CD14-positive monocyte (primary cell): ENCODE results near the gene RGS11. TPM values are rescaled to one million over a fixed set of nuclear protein-coding genes. Genes with fewer than 3 reads are reported as not detected.
A peak's percentile ranks its signal among the peaks of the same experiment; 100 is the strongest.

ENCODE experiments used
- DNase-seq, 3 donors: peaks; one replicate each; pipeline ENCODE4 v3.0.0-alpha.2; 2011 to 2022
- H2AFZ ChIP-seq: 2 replicates; pipeline ENCODE4 v1.6.0; 2012; ENCODE audit warnings: mild to moderate bottlenecking, low read depth, low read length, inconsistent platforms; ENCODE audit not compliant: insufficient read depth, poor library complexity, severe bottlenecking
- H3K27ac ChIP-seq, 2 donors: 1 replicate in 1 of 2; 2 replicates in 1 of 2; pipeline ENCODE4 v1.5.1; 2012 to 2013; ENCODE audit warnings: low read length in 2 of 2, control low read depth in 1 of 2, inconsistent platforms in 1 of 2, low read depth in 1 of 2, mild to moderate bottlenecking in 1 of 2
- H3K27me3 ChIP-seq, 2 donors: one replicate each; pipeline versions ENCODE4 v1.6.0 to v1.6.1; 2011 to 2013; ENCODE audit warnings: low read length in 2 of 2; ENCODE audit not compliant: control insufficient read depth in 2 of 2, insufficient read depth in 2 of 2
- H3K36me3 ChIP-seq, 2 donors: replicated peaks in 1 of 2; 1 replicate in 1 of 2; 2 replicates in 1 of 2; pipeline versions ENCODE4 v1.5.1 to v1.6.1; 2012 to 2013; ENCODE audit warnings: low read length in 2 of 2, control low read depth in 1 of 2, inconsistent platforms in 1 of 2, mild to moderate bottlenecking in 1 of 2; ENCODE audit not compliant: insufficient read depth in 2 of 2, control insufficient read depth in 1 of 2
- H3K4me1 ChIP-seq, 2 donors: 1 replicate in 1 of 2; 2 replicates in 1 of 2; pipeline versions ENCODE4 v1.5.1 to v1.6.1; 2012 to 2013; ENCODE audit warnings: low read length in 2 of 2, control low read depth in 1 of 2, inconsistent platforms in 1 of 2, mild to moderate bottlenecking in 1 of 2, moderate library complexity in 1 of 2; ENCODE audit not compliant: insufficient read depth in 2 of 2, control insufficient read depth in 1 of 2
- H3K4me2 ChIP-seq: replicated peaks from 2 replicates; pipeline ENCODE3; 2012; ENCODE audit warnings: low read length, moderate library complexity, mild to moderate bottlenecking; ENCODE audit not compliant: poor library complexity, severe bottlenecking; ENCODE audit errors: extremely low read depth
- H3K4me3 ChIP-seq, 3 experiments: fragments of 200-600 bp in 1 of 3; sonication (generic) in 1 of 3; replicated peaks in 1 of 3; 1 replicate in 2 of 3; 2 replicates in 1 of 3; pipeline ENCODE4 v1.5.1; 2011 to 2013; ENCODE audit warnings: low read length in 3 of 3, mild to moderate bottlenecking in 3 of 3, control low read depth in 2 of 3, low read depth in 2 of 3, inconsistent platforms in 1 of 3, moderate library complexity in 1 of 3
- H3K79me2 ChIP-seq: 2 replicates; pipeline ENCODE4 v1.6.0; 2012; ENCODE audit warnings: mild to moderate bottlenecking, control low read depth, inconsistent platforms, low read length, moderate library complexity; ENCODE audit not compliant: insufficient read depth
- H3K9ac ChIP-seq: 2 replicates; pipeline ENCODE4 v1.6.0; 2017; ENCODE audit warnings: low read length, mild to moderate bottlenecking; ENCODE audit not compliant: insufficient read depth, poor library complexity, severe bottlenecking
- H3K9me3 ChIP-seq, 2 donors: replicated peaks in 1 of 2; 1 replicate in 1 of 2; 2 replicates in 1 of 2; pipeline versions ENCODE4 v1.5.1 to v1.6.1; 2012 to 2013; ENCODE audit warnings: low read length in 2 of 2, control low read depth in 1 of 2; ENCODE audit not compliant: control insufficient read depth in 1 of 2, insufficient read depth in 1 of 2
- H4K20me1 ChIP-seq: 2 replicates; pipeline ENCODE4 v1.6.0; 2012; ENCODE audit warnings: mild to moderate bottlenecking, low read length, control low read depth, moderate library complexity; ENCODE audit not compliant: insufficient read depth
- H3K27ac Mint-ChIP-seq, 7 donors: one replicate each; pipeline ENCODE4 v1.8.0; 2020; ENCODE audit warnings: mild to moderate bottlenecking in 7 of 7, mixed read lengths in 7 of 7, moderate library complexity in 6 of 7, inconsistent platforms in 2 of 7
- H3K27me3 Mint-ChIP-seq, 3 donors: one replicate each; pipeline ENCODE4 v1.8.0; 2021 to 2022; ENCODE audit warnings: low read depth in 3 of 3, mild to moderate bottlenecking in 3 of 3, mixed read lengths in 3 of 3, moderate library complexity in 3 of 3, inconsistent platforms in 1 of 3
- H3K36me3 Mint-ChIP-seq, 2 donors: one replicate each; pipeline ENCODE4 v1.8.0; 2020; ENCODE audit warnings: mixed read lengths in 2 of 2, inconsistent platforms in 1 of 2, mild to moderate bottlenecking in 1 of 2
- H3K4me1 Mint-ChIP-seq: one replicate; pipeline ENCODE4 v1.8.0; 2020; ENCODE audit warnings: mild to moderate bottlenecking, mixed read lengths
- H3K4me3 Mint-ChIP-seq, 2 donors: one replicate each; pipeline ENCODE4 v1.8.0; 2020; ENCODE audit warnings: mild to moderate bottlenecking in 2 of 2, mixed read lengths in 2 of 2, moderate library complexity in 1 of 2
- H3K9me3 Mint-ChIP-seq, 7 donors: one replicate each; pipeline ENCODE4 v1.8.0; 2020 to 2022; ENCODE audit warnings: mixed read lengths in 7 of 7, mild to moderate bottlenecking in 6 of 7, moderate library complexity in 6 of 7, inconsistent platforms in 2 of 7
- WGBS: methylation state at CpG from one replicate; pipeline ENCODE4 v1.1.5; 2013; ENCODE audit warnings: missing lambda C conversion rate; ENCODE audit not compliant: insufficient coverage; 5-methylcytosine and 5-hydroxymethylcytosine counted together
- intact Hi-C, 2 donors: fragments of 100-400 bp; cut with micrococcal nuclease; formaldehyde crosslinking; loops; one replicate each; pipeline versions ENCODE4 v1.15.0 to v1.15.1; 2023
- polyA minus RNA-seq: library from RNA; depleted of rRNA, polyadenylated mRNA; stranded (reverse); fragments of >200 nt; gene quantifications from 2 replicates; pipeline ENCODE4 v1.2.3, GENCODE V29; 2012
- polyA plus RNA-seq, 3 donors: library from polyadenylated mRNA; depleted of rRNA in 1 of 3; unstranded in 2 of 3; stranded (reverse) in 1 of 3; fragments of 300-500 nt in 2 of 3; fragments of >200 nt in 1 of 3; fragmentation: Illumina TruSeq in 2 of 3; gene quantifications; 1 replicate in 2 of 3; 2 replicates in 1 of 3; pipeline ENCODE4 v1.2.3, GENCODE V29; 2012 to 2021
- total RNA-seq, 12 experiments: library from RNA in 1 of 12; stranded (reverse) in 1 of 12; fragments of 120-200 nt in 1 of 12; gene quantifications; one replicate each; pipeline ENCODE4 v1.2.4 and lab custom pipeline; 2013 to 2026; ENCODE audit warnings: mixed read lengths in 6 of 12, inconsistent platforms in 1 of 12
- TF ChIP-seq, protein P1 (sequence below): fragments of 200-600 bp; IDR thresholded peaks from one replicate; pipeline ENCODE4 v1.8.0; 2022; ENCODE audit warnings: antibody characterized with exemption, mild to moderate bottlenecking

The RGS11 gene
- total RNA-seq (2013): 0.02 TPM
- polyA plus RNA-seq: under 1 TPM in 1 of 3 donors, not detected in 2; 0.07 TPM
- polyA minus RNA-seq: not detected in 2 replicates
- total RNA-seq (lab: John Stamatoyannopoulos, UW): 0 to 0.41 (median 0.08) reads per million in 11 experiments

DNA sequence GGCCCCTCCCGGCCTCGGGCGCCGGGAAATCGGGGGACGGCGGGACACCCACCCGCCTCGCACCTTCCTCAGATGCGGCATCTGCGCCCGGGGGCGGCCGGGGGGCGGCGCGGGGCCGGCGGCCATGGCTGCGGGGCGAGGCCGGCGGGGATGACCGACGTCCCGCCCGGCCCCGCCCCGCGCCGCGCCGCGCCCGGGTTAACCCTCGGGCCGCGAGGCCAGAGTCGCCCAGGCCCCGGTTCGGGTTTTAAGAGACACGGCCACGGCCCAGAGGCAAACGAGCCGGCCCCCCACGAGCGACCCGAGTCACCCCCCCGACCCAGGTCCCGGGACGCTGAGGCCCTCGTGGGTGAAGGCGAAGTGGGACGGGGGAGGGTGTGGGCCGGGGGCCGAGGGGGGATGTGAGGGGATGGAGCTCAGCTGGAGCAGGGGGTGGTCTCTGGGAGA, at the start of gene RGS11:
TSS of gene RGS11 (minus strand) at position 159 of the 447 bp plus-strand sequence. CDS start at position 126, 33 bp downstream.
- H3K4me3 ChIP-seq: no peak within 1 kb of the TSS
- 4% methylated on average over 41 of the region's 56 CpGs for whole genome bisulfite sequencing
- intact Hi-C loops: no loop called here
- peak within 1 kb of the TSS; percentile 31 to 78 for H3K4me3 Mint-ChIP-seq
- H3K4me2 ChIP-seq: peak within 1 kb of the TSS; percentile 34
- TF ChIP-seq, protein P1, sequence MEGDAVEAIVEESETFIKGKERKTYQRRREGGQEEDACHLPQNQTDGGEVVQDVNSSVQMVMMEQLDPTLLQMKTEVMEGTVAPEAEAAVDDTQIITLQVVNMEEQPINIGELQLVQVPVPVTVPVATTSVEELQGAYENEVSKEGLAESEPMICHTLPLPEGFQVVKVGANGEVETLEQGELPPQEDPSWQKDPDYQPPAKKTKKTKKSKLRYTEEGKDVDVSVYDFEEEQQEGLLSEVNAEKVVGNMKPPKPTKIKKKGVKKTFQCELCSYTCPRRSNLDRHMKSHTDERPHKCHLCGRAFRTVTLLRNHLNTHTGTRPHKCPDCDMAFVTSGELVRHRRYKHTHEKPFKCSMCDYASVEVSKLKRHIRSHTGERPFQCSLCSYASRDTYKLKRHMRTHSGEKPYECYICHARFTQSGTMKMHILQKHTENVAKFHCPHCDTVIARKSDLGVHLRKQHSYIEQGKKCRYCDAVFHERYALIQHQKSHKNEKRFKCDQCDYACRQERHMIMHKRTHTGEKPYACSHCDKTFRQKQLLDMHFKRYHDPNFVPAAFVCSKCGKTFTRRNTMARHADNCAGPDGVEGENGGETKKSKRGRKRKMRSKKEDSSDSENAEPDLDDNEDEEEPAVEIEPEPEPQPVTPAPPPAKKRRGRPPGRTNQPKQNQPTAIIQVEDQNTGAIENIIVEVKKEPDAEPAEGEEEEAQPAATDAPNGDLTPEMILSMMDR: no peak
- no peak for DNase-seq
- no peaks in the 10 kb centered on the region for H3K36me3 ChIP-seq
- H3K27me3 Mint-ChIP-seq: peaks cover 33 to 65% (median 55%) of the 10 kb centered on the region in 3 donors
- peaks cover 0 to 5% (median 4%) of the 10 kb centered on the region in 7 donors for H3K9me3 Mint-ChIP-seq
- H3K36me3 Mint-ChIP-seq: no peaks in the 10 kb centered on the region
- H3K27ac ChIP-seq: no peak within 1 kb of the TSS
- no peaks in the 10 kb centered on the region for H4K20me1 ChIP-seq
- H3K4me1 ChIP-seq: peaks cover 3 to 6% of the 10 kb centered on the region in 2 donors
- H3K27me3 ChIP-seq: peaks cover 9 to 46% of the 10 kb centered on the region in 2 donors
- H3K9me3 ChIP-seq: peaks cover 0 to 4% of the 10 kb centered on the region in 2 donors
- no peak within 1 kb of the TSS for H2AFZ ChIP-seq
- no peak within 1 kb of the TSS for H3K9ac ChIP-seq
- no peak within 1 kb of the TSS for H3K27ac Mint-ChIP-seq
- no peaks in the 10 kb centered on the region for H3K79me2 ChIP-seq
- peaks cover 2% of the 10 kb centered on the region for H3K4me1 Mint-ChIP-seq

DNA sequence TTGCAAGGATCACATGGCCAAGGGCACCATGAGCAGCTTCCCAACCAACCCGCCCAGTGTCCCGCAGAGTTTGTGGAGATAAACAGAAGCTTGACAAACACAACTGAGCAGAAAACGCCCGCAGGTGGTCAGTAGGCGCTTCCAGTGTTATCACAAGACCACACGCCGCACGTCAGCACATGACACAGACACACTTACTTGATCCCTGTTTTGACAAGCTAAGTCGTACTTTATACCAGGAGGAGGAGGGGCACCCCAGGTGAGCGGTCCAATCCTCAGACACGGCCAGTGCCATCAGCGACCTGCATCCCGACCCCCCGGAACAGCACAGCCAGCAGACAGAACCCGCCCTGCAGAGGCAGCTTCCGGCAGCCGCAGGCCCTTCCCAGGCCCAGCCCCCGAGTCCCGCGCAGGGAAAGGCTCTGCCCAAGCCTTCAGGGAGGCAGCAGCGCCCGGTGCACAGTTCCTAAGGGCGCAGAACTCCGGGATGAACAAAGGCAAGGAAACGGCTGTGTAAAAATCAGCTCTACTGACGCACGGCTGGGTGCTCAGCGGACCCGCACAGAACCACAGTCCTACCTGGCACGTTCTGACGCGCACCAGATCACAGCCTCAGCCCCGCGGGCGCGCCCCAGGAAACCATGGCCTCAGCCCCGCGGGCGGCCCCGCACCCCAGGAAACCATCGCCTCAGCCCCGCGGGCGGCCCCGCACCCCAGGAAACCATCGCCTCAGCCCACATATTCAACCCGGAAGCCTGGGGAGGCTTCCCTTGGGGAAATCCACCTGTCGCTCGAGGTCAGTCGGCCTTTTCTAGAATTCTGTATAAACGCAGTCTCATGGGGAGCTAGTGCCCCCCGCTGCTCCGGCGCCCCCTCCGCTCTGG, 48.9 kb upstream of the RGS11 start:
- peaks cover 7% of the 10 kb centered on the region in 2 donors for H3K36me3 Mint-ChIP-seq
- no peaks in the 10 kb centered on the region for H3K9me3 ChIP-seq
- H3K4me3 ChIP-seq: peak overlapping the region; percentile 20 to 72 (median 49)
- peak overlapping the region; percentile 77 to 90 for H3K4me3 Mint-ChIP-seq
- TF ChIP-seq, protein P1: no peak
- H3K27me3 Mint-ChIP-seq: peaks cover 0 to 1% (median 0%) of the 10 kb centered on the region in 3 donors
- peaks cover 56% of the 10 kb centered on the region for H4K20me1 ChIP-seq
- H3K79me2 ChIP-seq: peaks cover 89% of the 10 kb centered on the region
- peak overlapping the region; percentile 74 for H2AFZ ChIP-seq
- peak overlapping the region; percentile 50 to 90 (median 84) for H3K27ac Mint-ChIP-seq
- peaks cover 47 to 55% of the 10 kb centered on the region in 2 donors for H3K4me1 ChIP-seq
- H3K27me3 ChIP-seq: no peaks in the 10 kb centered on the region
- 9% methylated on average over 45 of the region's 55 CpGs for WGBS
- H3K27ac ChIP-seq: peak overlapping the region; percentile 47 to 76
- H3K4me2 ChIP-seq: peak overlapping the region; percentile 75
- DNase-seq: peak; percentile 18 to 26 (median 24)
- peak overlapping the region; percentile 69 for H3K9ac ChIP-seq
- H3K4me1 Mint-ChIP-seq: peaks cover 49% of the 10 kb centered on the region
- intact Hi-C loops: no loop called here
- peaks cover 0 to 5% of the 10 kb centered on the region in 2 donors for H3K36me3 ChIP-seq
- H3K9me3 Mint-ChIP-seq: no peaks in the 10 kb centered on the region
